Stimulated activated CD8-positive, alpha-beta memory T cell treated with anti-CD3 and anti-CD28 coated beads, Interleukin-7, amount 100 ng/mL, for 1 hour (primary cell): Measurements from ENCODE around the gene SCAF4.
"Not testable (repeated sequence)": the region's sequence is repeated elsewhere in the genome, so short reads cannot be mapped to it uniquely, and the experiment has no call there.

ENCODE experiments used
- DNase-seq, 2 donors: peaks; one replicate each; pipeline ENCODE4 v3.0.0-alpha.2; 2020; ENCODE audit warnings: low read depth in 2 of 2

The SCAF4 gene

DNA sequence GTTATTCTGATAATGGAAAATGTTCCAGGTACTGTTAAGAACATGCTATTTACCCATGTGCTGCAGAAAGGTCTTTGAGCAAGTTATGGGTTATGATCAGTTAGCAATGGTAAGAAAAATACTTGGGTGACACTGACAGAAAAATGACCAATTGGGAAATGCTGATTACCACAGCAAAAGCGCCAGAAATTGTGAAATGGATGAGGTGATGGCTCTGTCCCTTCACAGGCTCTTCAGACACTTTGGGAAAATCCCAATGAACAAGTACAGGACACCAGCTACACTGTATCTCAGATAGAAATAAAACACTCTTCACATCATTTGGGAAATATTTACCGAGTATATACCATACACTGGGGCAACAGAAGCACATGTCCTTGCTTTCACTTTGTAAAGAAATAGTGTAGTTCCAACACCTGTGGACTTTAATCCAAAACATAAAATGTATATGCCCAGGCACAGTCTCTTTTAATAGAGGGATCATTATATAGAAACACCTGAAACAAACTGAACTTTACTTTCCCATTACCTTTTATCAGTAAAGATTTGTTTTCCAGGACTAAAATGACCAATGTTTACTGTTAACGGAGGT, 58.5 kb downstream of the SCAF4 start:
- DNase-seq, result no peak

DNA sequence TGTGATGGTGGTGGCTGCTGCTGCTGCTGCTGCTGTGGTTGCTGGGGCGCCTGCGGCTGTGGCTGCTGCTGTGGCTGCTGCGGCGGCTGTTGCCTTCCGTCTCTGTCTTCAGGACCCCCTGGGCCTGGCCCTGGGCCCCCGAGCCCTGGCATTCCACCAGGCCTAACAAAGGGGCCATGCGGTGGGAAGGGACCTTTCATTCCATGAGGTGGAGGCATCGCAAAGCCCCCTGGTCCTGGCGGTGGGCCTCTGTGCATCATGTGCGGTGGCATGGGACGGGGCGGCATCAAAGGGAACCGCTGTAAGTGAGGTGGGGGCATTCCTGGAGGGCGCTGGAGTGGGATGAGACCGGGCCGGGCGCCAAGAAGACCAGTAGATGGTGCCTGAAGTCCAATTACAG, 60.0 kb downstream of the SCAF4 start:
- DNase-seq, result no peak

DNA sequence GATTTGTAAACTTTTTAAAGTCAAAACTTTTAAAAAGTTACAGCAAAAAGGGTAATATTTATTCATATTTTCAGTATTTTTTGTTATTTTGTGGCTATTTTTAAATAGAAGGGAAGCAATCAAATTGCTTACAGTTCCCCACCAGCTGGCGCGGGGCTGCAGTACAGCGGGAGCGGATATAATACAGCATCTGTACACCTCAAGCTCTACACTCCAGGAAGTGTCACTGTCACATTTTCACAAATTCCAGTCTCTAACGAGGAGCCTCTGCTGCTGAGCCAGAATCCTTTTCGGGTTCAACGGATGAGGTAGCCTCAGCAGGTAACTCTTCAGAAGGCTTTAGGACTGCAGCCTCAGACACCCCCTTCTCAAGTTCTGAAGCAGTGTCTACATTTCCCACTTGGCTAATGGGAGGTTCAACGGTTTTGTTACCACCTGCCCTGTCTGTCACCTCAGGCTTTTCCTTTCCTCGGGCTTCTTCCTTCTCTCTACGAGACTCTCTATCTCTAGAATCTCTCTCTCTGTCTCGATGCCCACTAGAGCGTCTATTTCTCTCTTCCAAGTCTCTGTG, 60.7 kb downstream of the SCAF4 start:
- no peak for DNase-seq

DNA sequence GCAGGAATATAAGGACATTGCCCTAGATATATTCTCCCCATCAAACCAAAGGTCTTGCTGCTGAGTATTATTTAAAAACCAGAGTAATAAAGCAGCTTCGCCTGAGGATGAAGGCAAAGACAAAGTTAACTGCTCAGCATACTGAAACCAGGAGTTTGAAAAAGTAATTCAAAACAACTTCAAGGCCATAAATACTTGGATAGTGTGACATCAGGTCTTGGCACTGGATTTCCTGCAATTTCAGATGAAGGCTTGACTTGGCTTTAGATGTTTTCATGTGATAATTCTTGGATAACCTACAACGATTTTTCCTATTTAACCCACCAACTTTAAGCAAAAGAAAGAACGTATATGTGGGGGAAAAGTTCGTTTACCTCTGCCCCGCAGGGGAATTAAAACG, 61.8 kb downstream of the SCAF4 start:
- DNase-seq, result no peak

DNA sequence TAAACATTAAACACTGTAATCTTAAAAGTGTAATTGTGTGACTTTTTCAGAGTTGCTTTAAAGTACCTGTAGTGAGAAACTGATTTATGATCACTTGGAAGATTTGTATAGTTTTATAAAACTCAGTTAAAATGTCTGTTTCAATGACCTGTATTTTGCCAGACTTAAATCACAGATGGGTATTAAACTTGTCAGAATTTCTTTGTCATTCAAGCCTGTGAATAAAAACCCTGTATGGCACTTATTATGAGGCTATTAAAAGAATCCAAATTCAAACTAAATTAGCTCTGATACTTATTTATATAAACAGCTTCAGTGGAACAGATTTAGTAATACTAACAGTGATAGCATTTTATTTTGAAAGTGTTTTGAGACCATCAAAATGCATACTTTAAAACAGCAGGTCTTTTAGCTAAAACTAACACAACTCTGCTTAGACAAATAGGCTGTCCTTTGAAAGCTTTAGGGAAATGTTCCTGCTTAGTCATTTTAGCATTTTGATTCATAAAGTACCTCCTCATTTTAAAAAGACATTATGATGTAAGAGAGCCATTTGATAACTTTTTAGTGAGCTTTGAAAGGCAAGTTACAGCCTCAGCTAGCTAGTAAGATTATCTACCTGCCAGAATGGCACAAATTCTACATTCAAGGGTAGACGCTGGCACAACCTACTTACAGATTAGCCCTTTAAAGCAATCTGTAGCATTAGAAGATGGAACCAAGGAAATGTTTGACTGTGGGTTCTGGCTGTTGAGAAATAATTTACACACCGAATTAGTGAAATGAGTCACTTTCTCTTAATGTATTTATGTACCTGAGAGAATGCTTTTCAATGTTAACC, 63.0 kb downstream of the SCAF4 start:
- no peak for DNase-seq

DNA sequence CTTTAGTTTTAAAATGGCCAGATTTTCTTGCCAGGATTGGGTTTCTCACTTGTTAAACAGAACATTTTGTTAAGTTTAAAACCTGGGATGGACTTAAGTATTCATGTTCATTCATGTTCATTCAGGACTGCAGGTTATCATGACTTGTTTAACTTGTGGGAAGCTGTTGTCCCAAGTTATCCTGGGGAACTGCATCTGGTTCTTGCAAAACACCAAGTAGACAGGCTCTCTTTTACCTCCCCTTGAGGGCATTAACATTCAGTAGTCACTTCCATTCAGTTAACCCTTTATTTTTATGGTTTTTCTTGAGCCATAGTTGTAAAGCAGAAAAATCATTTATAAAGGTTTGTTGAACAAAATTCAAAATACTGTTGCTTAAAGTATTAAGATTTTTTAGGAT, 64.3 kb downstream of the SCAF4 start:
- no peak for DNase-seq

DNA sequence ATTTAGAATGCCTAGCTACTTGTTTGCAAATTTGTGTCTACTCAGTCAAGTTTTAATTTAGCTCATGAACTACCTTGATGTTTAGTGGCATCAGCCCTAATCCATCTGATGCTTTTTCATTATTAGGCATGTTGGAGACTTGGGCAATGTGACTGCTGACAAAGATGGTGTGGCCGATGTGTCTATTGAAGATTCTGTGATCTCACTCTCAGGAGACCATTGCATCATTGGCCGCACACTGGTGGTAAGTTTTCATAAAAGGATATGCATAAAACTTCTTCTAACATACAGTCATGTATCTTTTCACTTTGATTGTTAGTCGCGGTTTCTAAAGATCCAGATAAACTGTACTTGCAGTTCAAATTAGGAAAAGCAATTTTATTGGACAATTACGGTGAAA, 64.8 kb downstream of the SCAF4 start:
- no peak for DNase-seq

DNA sequence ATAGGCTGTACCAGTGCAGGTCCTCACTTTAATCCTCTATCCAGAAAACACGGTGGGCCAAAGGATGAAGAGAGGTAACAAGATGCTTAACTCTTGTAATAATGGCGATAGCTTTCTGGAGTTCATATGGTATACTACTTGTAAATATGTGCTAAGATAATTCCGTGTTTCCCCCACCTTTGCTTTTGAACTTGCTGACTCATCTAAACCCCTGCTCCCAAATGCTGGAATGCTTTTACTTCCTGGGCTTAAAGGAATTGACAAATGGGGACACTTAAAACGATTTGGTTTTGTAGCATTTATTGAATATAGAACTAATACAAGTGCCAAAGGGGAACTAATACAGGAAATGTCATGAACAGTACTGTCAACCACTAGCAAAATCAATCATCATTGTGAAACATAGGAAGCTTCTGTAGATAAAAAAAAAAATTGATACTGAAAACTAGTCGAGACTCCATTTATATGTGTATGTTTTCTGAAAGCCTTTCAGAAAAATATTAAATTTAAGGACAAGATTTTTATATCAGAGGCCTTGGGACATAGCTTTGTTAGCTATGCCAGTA, 65.4 kb downstream of the SCAF4 start:
- no peak for DNase-seq

DNA sequence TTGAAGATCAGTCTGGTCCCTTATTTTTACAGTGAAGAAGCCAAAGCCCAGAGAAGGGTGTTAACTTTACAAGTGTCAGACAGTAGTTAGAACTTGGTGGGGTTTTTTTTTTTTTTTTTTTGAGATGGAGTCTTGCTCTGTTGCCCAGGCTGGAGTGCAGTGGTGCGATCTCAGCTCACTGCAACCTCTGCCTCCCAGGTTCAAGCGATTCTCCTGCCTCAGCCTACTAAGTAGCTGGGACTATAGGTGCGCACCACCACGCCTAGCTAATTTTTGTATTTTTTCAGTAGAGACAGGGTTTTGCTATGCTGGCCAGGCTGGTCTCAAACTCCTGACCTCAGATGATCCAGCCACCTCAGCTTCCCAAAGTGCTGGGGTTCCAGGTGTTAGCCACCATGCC, 66.0 kb downstream of the SCAF4 start:
- DNase-seq, result not testable (repeated sequence)

DNA sequence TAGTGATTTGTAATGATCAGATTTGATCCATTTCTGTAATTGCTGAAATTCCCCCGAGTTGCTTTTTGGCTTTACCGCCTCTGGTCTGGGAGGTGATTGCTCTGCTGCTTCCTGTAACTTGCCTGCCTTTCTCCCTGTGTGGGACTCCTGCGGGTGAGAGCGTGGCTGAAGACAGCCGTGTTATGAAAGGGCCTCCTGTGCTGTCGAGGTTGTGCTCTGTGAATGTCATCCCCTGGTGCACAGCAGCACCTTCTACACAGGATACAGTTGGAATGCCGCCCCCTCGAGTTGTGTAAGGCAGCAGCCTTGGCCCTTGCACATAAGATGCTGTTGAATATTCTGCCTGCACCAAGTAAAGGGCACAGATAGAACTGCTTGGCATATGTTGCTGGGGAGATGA, 66.5 kb downstream of the SCAF4 start:
- DNase-seq, result no peak

DNA sequence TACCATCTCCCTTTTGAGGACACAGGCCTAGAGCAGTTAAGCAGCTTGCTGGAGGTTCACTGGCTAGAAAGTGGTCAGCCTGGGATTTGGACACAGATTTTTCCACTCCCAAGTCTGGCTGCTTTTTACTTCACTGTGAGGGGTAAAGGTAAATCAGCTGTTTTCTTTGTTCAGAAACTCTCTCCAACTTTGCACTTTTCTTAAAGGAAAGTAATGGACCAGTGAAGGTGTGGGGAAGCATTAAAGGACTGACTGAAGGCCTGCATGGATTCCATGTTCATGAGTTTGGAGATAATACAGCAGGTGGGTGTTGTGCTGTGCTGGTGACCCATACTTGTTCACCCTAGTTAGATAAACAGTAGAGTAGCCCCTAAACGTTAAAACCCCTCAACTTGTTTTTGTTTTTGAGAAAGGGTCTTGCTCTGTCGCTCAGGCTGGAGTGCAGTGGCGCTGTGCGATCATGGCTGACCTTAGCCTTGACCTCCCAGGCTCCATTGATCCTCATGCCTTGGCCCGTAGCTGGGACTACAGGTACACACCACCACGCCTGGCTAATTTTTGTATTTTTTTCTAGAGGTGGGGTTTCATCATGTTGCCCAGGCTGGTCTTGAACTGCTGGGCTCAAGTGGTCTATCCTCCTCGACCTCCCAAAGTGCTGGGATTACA, 68.2 kb downstream of the SCAF4 start:
- DNase-seq, result no peak

DNA sequence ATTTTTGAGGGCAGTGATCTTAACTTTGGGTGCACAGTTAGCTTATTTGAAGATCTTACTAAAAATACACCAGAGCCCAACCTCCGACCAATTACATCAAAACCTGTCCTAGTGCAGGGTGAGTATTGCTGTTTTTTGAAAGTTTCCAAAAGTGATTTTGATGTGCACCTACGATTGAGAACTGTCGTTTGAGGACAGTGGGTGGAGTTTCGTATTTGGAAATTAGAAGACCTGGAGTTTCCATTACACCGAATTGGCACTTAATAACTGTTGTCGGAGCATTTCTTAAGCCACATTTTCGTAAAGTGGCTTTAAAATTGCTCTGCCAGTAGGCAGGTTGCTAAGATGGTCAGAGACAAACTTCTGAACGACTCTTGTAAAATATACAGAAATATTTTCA, 71.3 kb downstream of the SCAF4 start:
- DNase-seq, result no peak

DNA sequence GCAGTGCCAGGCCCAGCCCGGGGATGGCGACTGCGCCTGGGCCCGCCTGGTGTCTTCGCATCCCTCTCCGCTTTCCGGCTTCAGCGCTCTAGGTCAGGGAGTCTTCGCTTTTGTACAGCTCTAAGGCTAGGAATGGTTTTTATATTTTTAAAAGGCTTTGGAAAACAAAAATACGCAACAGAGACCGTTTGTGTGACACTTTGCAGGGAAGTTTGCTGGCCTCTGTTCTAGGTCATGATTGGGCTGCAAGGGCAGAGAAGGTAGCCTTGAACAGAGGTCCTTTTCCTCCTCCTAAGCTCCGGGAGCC, 71.7 kb downstream of the SCAF4 start:
- no peak for DNase-seq

DNA sequence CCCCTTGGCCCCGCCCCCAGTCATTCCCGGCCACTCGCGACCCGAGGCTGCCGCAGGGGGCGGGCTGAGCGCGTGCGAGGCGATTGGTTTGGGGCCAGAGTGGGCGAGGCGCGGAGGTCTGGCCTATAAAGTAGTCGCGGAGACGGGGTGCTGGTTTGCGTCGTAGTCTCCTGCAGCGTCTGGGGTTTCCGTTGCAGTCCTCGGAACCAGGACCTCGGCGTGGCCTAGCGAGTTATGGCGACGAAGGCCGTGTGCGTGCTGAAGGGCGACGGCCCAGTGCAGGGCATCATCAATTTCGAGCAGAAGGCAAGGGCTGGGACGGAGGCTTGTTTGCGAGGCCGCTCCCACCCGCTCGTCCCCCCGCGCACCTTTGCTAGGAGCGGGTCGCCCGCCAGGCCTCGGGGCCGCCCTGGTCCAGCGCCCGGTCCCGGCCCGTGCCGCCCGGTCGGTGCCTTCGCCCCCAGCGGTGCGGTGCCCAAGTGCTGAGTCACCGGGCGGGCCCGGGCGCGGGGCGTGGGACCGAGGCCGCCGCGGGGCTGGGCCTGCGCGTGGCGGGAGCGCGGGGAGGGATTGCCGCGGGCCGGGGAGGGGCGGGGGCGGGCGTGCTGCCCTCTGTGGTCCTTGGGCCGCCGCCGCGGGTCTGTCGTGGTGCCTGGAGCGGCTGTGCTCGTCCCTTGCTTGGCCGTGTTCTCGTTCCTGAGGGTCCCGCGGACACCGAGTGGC, 72.2 kb downstream of the SCAF4 start, which contains the start of gene SOD1:
Gene SOD1, plus strand, starts transcription at position 158 of the 723 bp plus-strand sequence. Its CDS starts 77 bp downstream, at position 235.
- DNase-seq, result peak; percentile 87 to 92

DNA sequence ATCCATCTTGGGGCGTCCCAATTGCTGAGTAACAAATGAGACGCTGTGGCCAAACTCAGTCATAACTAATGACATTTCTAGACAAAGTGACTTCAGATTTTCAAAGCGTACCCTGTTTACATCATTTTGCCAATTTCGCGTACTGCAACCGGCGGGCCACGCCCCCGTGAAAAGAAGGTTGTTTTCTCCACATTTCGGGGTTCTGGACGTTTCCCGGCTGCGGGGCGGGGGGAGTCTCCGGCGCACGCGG, 72.7 kb downstream of the SCAF4 start:
- no peak for DNase-seq

DNA sequence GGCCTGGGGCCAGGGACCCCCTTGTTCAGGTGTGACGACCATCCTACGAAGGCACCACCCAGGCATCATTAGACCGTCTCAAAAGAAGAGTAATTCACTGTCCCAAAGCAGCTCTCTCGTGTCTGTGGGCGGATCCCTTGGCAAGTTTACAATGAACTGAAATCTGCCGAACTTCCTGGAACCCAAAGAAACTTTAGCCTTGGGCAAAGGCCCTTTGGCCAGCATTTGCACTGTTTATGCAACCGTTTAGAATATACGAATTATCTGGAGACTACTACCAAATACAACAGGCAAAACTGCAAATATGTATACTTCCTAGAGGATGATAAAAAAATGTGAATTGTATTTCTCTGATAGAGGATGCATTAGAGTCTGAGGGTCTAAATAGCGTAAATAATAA, 73.9 kb downstream of the SCAF4 start:
- no peak for DNase-seq

DNA sequence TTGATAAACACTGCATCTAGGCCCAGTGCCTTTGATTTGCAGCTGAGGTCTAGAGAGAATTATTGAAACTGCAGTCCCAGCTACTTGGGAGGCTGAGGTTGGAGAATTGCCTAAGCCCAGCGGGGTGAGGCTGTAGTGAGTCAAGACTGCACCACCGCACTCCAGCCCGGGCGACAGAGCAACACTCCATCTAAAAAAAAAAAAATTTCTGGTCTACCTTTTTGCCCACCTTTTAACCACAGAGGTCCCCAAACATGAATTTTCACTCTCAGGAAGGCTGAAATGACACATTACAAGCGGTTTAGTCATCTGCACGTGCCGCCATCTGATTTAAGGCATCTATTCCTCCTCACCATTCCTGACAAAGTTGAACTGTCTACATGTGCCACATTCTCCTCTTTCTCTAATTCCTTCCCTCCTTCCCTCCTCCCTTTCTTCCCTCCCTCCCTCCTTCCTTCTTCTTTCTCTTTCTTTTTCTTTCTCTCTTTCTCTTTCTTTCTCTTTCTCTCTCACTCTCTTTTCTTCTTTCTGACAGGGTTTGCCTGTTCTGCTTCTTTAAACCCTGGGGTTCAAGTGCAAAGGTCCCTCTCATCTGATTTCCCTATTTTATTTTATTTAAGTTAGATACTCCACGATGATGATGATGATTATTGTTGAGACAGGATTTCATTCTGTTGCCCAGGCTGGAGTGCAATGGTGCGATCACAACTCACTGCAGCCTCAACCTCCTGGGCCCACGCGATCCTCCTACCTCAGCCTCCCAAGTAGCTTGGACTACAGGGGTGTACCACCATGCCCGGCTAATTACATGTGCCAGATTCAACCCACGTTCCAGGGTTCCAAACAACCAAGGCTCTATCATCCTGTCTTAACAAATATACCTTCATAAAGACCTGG, 75.5 kb downstream of the SCAF4 start:
- DNase-seq, result no peak

DNA sequence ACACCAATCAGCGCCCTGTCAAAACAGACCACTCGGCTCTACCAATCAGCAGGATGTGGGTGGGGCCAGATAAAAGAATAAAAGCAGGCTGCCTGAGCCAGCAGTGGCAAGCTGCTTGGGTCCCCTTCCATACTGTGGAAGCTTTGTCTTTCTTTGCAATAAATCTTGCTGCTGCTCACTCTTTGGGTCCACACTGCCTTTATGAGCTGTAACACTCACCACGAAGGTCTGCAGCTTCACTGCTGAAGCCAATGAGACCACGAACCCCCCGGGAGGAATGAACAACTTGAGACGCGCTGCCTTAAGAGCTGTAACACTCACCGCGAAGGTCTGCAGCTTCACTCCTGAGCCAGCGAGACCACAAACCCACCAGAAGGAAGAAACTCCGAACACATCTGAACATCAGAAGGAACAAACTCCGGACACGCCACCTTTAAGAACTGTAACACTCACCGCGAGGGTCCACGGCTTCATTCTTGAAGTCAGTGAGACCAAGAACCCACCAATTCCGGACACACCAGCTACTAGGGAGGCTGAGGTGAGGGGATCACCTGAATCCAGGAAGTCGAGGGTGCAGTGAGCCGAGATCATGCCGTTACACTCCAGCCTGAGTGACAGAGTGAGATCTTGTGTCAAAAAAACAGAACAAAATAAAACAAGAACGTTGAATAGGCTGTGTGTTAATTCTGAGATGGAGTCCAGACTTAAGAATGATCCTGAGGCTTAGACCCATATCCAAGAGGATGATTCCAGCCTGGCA, 76.9 kb downstream of the SCAF4 start:
- DNase-seq, result not testable (repeated sequence)

DNA sequence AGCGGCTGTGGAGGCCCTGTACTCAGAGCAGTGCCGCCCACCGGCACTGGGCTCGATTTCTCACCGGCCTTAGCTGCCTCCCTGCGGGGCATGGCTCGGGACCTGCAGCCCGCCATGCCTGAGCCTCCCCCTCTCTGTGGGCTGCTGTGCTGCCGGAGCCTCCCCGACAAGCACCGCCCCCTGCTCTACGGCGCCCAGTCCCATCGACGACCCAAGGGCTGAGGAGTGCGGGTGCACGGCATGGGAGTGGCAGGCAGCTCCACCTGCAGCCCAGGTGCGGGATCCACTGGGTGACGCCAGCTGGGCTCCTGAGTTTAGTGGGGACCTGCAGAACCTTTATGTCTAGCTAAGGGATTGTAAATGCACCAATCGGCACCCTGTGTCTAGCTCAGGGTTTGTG, 77.6 kb downstream of the SCAF4 start:
- no peak for DNase-seq

DNA sequence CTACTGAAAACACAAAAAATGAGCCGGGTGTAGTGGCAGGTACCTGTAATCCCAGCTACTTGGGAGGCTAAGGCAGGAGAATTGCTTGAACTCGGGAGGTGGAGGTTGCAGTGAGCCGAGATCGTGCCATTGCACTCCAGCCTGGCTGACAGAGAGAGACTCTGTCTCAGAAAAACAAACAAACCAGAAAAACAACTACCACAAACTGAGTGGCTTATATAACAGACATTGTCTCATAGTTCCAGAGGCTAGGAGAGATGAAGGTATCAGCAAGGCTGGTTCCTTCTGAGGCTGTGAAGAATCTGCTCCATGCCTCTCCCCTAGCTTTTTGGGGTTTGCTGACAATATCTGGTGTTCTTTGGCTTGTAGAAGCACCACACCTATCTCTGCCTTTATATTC, 80.4 kb downstream of the SCAF4 start:
- not testable (repeated sequence) for DNase-seq
